Measurements from ENCODE around the gene THUMPD1.
A peak's percentile ranks its signal among the peaks of the same experiment; 100 is the strongest.
"Not testable (repeated sequence)": the region's sequence is repeated elsewhere in the genome, so short reads cannot be mapped to it uniquely, and the experiment has no call there.

THUMPD1 gene, protein sequence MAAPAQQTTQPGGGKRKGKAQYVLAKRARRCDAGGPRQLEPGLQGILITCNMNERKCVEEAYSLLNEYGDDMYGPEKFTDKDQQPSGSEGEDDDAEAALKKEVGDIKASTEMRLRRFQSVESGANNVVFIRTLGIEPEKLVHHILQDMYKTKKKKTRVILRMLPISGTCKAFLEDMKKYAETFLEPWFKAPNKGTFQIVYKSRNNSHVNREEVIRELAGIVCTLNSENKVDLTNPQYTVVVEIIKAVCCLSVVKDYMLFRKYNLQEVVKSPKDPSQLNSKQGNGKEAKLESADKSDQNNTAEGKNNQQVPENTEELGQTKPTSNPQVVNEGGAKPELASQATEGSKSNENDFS

DNA sequence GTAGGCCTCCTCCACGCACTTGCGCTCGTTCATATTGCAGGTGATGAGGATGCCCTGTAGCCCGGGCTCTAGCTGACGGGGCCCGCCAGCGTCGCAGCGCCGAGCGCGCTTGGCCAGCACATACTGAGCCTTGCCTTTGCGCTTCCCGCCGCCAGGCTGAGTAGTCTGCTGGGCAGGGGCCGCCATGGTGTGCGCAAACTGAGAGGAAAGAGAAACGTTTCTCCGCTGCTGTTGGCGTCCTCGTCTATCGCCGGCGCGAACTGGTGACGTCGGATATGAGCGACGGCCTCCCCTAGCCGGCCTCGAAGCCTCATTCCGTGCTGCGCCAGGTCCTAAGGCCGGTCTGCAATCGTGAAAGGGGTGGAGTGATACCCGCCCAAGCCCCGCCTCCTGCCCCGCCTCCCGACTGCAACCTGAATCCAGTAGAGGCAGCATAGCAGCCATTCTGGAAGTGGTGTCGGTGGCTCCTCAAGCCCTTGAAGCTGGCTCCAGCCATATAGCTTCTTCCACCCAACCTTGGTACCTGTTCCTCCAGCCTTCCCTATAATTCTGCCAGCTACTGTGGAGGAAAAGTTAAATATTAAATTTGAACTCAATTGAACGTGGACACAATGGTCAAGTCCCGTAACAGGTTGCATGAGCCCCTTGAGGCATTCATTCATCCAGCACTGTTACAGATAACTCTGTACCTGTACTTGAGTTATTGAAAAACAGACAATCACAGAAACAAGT lies at the start of gene THUMPD1:
Gene THUMPD1 (minus strand): TSS at position 265 of the 732 bp plus-strand sequence. CDS start 79 bp downstream, at position 186.
- DNase-seq (ENCODE audit: low read depth), result peak; percentile 93

DNA sequence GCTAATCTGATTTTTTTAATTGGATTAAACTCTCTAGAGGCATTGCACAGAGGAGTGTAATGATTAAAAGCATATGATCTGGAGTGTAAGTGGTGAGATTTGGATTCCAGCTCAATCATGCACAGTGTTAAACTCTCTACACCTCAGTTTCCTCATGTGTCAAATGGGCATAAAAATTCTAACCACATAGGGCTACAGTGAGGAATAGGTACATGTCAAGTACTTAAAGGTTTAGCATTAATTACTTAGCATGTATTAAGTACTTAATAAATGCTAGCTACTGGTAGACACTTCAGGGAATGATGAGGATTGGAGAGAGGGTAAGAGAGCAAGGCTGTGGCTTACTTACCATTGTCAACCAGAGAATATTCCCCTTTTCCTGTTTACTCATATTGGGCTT lies 47.5 kb upstream of the THUMPD1 start:
- no peak for DNase-seq (ENCODE audit: low read depth)

- DNase-seq (ENCODE audit: low read depth), result no peak
Observed at GRCh38 chr16:20784204-20784603, 42.6 kb upstream of the THUMPD1 start.

DNA sequence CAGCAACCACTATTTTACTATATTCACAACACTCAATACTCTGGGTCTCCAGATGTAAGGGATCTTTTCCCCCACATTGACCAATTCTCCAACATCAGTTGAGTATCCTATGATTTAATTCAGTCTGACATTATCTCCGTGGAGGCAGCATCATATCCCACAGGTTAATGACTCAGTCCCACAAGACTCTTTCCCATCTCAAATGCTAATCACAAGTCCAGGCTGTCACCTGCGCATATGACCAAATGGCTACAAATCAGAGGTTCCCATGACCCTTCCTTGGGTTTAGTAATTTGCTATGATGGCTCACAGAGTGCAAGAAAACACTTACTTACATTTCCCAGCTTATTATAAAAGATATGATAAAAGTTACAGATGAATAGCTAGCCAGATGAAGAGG lies 40.9 kb upstream of the THUMPD1 start:
- no peak for DNase-seq (ENCODE audit: low read depth)

DNA sequence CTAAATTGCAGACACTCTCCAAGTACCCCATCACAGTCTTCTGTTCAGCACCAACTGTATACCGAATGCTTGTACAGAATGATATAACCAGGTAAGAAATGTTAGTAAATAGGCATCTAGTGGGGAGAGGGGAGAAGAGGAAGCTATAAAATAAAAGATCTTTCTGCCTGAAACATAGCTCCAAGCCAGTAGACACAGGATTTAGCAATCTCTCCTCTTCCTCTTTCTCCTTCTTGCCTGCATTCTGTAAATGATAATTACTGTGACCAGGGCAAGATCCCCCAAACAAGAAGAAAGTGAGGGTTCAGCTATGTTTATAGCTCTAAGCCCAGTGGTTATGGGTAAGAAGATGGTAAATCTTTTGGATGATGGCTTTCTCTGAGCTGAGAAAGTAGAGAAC lies 40.1 kb upstream of the THUMPD1 start:
- DNase-seq (ENCODE audit: low read depth), result no peak

- no peak for DNase-seq (ENCODE audit: low read depth)
Observed at GRCh38 chr16:20774703-20775362, 33.2 kb upstream of the THUMPD1 start.

DNA sequence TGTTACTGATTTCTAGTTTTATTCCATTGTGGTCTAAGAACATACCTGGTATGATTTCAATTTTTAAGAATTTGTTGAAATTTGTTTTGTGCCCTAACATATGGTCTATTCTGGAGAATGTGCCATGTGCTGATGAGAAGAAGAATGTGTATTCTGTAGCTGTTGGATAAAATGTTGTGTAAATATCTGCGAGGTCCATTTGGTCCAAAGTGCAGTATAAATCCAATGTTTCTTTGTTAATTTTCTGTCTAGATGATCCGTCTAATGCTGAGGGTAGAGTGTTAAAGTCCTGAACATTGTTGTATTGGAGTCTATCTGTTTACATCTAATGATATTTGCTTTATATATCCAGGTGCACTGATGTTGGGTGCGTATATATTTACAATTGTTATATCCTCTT lies 32.1 kb upstream of the THUMPD1 start:
- DNase-seq (ENCODE audit: low read depth), result no peak

- no peak for DNase-seq (ENCODE audit: low read depth)
Observed at GRCh38 chr16:20768818-20769217, 27.2 kb upstream of the THUMPD1 start.

DNA sequence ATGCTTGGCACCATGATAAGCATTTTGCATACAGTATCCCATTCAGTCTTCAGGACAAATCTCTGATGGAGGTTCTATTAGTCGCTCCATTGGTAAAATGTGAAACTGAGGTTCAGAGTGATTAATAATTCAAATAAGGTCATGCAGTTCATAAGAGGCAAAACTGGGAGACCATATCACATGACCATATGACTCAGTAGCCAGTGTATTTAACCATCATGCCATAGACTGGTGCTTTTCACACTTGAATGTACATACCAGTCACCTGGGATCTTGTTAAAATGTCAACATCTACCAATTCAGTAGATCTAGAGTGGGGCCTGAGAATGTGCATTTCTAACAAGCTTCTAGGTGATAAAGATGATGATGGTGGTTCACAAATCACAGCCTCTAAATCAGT lies 26.5 kb upstream of the THUMPD1 start:
- no peak for DNase-seq (ENCODE audit: low read depth)

GRCh38 chr16:20767577-20767976 lies 26.0 kb upstream of the THUMPD1 start:
- no peak for DNase-seq (ENCODE audit: low read depth)

- DNase-seq (ENCODE audit: low read depth), result no peak
Observed at GRCh38 chr16:20766294-20766693, 24.7 kb upstream of the THUMPD1 start.

GRCh38 chr16:20765732-20766131 lies 24.1 kb upstream of the THUMPD1 start:
- DNase-seq (ENCODE audit: low read depth), result no peak

DNA sequence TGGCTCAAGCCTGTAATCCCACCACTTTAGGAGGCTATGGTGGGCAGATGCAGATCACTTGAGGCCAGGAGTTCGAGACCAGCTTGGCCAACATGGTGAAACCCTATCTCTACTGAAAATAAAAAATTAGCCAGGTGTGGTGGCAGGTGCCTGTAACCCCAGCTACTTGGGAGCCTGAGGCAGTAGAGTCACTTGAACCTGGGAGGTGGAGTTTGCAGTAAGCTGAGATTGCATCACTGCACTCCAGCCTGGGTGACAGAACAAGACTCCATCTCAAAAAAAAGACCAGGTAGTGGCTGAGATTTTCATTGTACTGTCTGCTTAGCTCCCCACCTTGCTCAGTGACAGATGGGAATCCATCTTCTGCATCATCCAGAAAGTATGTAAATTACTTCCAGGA lies 22.8 kb upstream of the THUMPD1 start:
- not testable (repeated sequence) for DNase-seq (ENCODE audit: low read depth)

DNA sequence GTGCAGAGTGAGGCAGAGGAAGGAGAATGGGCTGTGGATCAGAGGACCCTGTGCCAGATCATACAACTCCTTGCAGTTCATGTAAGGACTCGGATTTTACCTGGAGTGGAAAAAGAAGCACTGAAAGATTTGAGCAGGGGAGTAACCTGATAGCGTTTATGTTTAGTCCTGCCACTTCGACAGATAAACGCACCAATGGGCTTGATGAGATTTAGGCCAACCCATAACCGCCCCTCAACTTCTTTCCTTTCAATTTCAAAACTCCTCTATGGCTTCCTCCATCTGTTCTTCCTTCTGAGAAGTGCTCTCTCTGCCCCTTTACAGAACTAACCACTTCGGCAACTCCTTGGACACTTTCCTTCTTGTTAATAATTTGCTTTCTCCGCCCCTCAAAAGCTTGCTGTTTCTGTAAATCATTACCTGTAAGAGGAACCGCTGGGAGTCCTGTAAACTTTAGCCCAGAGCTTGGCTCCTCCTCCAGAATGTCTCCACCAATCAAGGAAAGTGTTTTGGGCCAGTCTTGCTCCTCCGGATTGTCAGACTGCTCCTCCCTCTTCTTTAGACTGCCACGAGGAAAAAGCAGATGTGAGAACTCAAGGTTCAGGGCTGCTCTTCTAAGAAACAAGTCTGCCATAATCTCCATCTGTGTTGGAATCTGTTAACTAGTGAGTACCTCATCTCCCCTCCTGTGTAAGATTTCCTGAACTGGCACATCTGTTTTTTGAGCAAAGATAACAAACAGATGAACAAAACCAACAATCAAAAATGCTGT lies 22.0 kb upstream of the THUMPD1 start, which contains the start of gene ACSM3:
Gene ACSM3 (plus strand): TSS at position 554 of the 772 bp plus-strand sequence. CDS start 6,021 bp downstream, outside the sequence.
- peak; percentile 24 for DNase-seq (ENCODE audit: low read depth)

DNA sequence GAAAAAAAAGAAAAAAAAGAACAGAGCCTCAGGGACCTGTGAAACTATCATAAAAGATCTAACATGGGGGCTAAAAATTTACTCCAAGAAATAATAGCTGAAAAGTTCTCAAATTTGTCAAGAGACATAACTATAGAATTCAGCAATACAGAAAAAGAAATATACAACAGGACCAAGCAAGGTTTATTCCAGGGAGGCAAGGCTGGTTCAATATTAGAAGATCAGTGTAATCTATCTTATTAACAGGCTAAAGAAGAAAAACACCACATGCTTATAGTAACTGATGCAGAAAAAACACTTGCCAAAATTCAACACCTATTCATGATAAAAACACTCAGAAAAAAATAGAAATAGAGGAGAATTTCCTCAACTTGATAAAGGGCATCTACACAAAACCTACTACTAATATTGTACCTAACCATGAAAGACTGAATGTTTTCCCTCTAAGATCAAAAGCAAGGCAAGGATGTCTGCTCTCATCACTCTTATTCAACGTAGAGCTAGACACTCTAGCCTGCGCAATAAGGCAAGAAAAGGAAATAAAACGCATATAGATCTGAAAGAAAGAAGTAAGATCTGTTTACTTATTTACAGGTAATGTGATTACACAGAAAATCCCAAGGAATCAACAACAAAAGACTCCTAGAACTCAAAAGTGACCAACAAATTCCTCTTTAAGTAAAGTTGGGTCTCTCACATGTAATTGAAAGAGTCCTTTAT lies 20.9 kb upstream of the THUMPD1 start:
- no peak for DNase-seq (ENCODE audit: low read depth)

GRCh38 chr16:20761175-20761574 lies 19.6 kb upstream of the THUMPD1 start:
- DNase-seq (ENCODE audit: low read depth), result no peak

DNA sequence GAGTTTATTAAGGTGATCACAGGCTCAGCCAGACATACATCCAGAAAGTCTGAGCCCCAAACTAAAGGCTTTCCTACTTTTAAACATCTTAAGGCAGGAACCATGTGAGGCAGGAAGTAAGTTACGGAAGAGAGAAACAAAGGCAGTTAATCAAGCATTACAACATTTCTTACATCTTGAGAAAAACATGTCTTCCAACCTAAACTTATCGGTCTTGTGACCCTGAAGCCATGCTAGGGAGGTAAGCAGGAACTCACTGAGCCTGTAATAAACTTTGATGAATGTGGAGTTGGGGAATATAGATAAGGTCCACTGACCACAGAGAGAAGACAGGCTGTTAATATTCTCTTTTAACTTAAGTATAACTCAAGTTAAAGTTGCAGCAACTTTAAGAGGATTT lies 18.7 kb upstream of the THUMPD1 start:
- no peak for DNase-seq (ENCODE audit: low read depth)

- DNase-seq (ENCODE audit: low read depth), result not testable (repeated sequence)
Observed at GRCh38 chr16:20755799-20756198, 14.2 kb upstream of the THUMPD1 start.

GRCh38 chr16:20755238-20755637 lies 13.6 kb upstream of the THUMPD1 start:
- DNase-seq (ENCODE audit: low read depth), result no peak

GRCh38 chr16:20753727-20754126 lies 12.1 kb upstream of the THUMPD1 start:
- DNase-seq (ENCODE audit: low read depth), result no peak

GRCh38 chr16:20750558-20750957 lies 8.9 kb upstream of the THUMPD1 start:
- DNase-seq (ENCODE audit: low read depth), result no peak
